Astrocyte (in vitro differentiated cells and primary cell): ENCODE measurements around the gene DYNC1I1. TPM values are rescaled to one million over a fixed set of nuclear protein-coding genes. Genes with fewer than 3 reads are reported as not detected.
A peak's percentile ranks its signal among the peaks of the same experiment; 100 is the strongest.

Experiments used
- DNase-seq: peaks from one replicate; pipeline ENCODE4 v3.0.0-alpha.2; 2010; ENCODE audit warnings: low read depth
- FAIRE-seq: peaks from 2 replicates; lab custom pipeline; 2011; peaks lifted over from hg19 to GRCh38; lab: Jason Lieb, UNC
- H2AFZ ChIP-seq: 2 replicates; pipeline ENCODE4 v1.6.0; 2012; ENCODE audit warnings: low read depth, low read length, inconsistent platforms
- H3K27ac ChIP-seq: 2 replicates; pipeline ENCODE4 v1.5.1; 2011; ENCODE audit warnings: low read depth, low read length, inconsistent platforms
- H3K27me3 ChIP-seq: 2 replicates; pipeline ENCODE4 v1.6.0; 2011; ENCODE audit warnings: low read length, inconsistent platforms; ENCODE audit not compliant: insufficient read depth
- H3K36me3 ChIP-seq: 2 replicates; pipeline ENCODE4 v1.5.1; 2011; ENCODE audit warnings: low read length, inconsistent platforms; ENCODE audit not compliant: insufficient read depth
- H3K4me1 ChIP-seq: 2 replicates; pipeline ENCODE4 v1.5.1; 2011; ENCODE audit warnings: low read length, inconsistent platforms; ENCODE audit not compliant: insufficient read depth
- H3K4me2 ChIP-seq: 2 replicates; pipeline ENCODE4 v1.6.0; 2012; ENCODE audit warnings: low read length, inconsistent platforms
- H3K4me3 ChIP-seq: 2 replicates; pipeline ENCODE4 v1.5.1; 2011; ENCODE audit warnings: low read depth, mild to moderate bottlenecking, low read length, inconsistent platforms; ENCODE audit not compliant: insufficient read depth
- H3K79me2 ChIP-seq: 2 replicates; pipeline ENCODE4 v1.6.0; 2012; ENCODE audit warnings: mild to moderate bottlenecking, low read length, inconsistent platforms; ENCODE audit not compliant: insufficient read depth
- H3K9ac ChIP-seq: 2 replicates; pipeline ENCODE4 v1.6.0; 2012; ENCODE audit warnings: mild to moderate bottlenecking, low read length, inconsistent platforms
- H3K9me3 ChIP-seq: 2 replicates; pipeline ENCODE4 v1.5.1; 2012; ENCODE audit warnings: low read depth, mild to moderate bottlenecking, low read length, inconsistent platforms; ENCODE audit not compliant: insufficient read depth
- H4K20me1 ChIP-seq: 2 replicates; pipeline ENCODE4 v1.6.0; 2012; ENCODE audit warnings: low read length, inconsistent platforms; ENCODE audit not compliant: insufficient read depth
- H3K27ac Mint-ChIP-seq: one replicate; pipeline ENCODE4 v1.8.0; 2021; ENCODE audit warnings: mild to moderate bottlenecking, mixed read lengths; ENCODE audit not compliant: unreplicated experiment
- H3K27me3 Mint-ChIP-seq: one replicate; pipeline ENCODE4 v1.8.0; 2021; ENCODE audit warnings: low read depth, mixed read lengths; ENCODE audit not compliant: unreplicated experiment
- H3K36me3 Mint-ChIP-seq: one replicate; pipeline ENCODE4 v1.8.0; 2021; ENCODE audit warnings: low read depth, mixed read lengths; ENCODE audit not compliant: unreplicated experiment
- H3K4me1 Mint-ChIP-seq: one replicate; pipeline ENCODE4 v1.8.0; 2021; ENCODE audit warnings: low read depth, mixed read lengths; ENCODE audit not compliant: unreplicated experiment
- H3K4me3 Mint-ChIP-seq: one replicate; pipeline ENCODE4 v1.8.0; 2021; ENCODE audit warnings: mild to moderate bottlenecking, moderate library complexity, mixed read lengths; ENCODE audit not compliant: unreplicated experiment
- H3K9me3 Mint-ChIP-seq: one replicate; pipeline ENCODE4 v1.8.0; 2021; ENCODE audit warnings: mild to moderate bottlenecking, mixed read lengths; ENCODE audit not compliant: unreplicated experiment
- EZH2 ChIP-seq: IDR thresholded peaks from 2 replicates; pipeline ENCODE4 v1.6.1; 2012; ENCODE audit warnings: mild to moderate bottlenecking, low read length, inconsistent platforms; ENCODE audit not compliant: insufficient read depth
- total RNA-seq: library from RNA; stranded (reverse); gene quantifications from 2 replicates; pipeline ENCODE4 v1.2.1, GENCODE V29; 2021
- TF ChIP-seq, protein P1 (sequence below): IDR thresholded peaks from 2 replicates; pipeline ENCODE4 v1.5.1; 2011; ENCODE audit warnings: low read depth, mild to moderate bottlenecking, inconsistent platforms, low read length, moderate library complexity; ENCODE audit not compliant: insufficient read depth

The DYNC1I1 gene
- total RNA-seq, 1 donor from 2014 or later: 3.2 TPM

DNA sequence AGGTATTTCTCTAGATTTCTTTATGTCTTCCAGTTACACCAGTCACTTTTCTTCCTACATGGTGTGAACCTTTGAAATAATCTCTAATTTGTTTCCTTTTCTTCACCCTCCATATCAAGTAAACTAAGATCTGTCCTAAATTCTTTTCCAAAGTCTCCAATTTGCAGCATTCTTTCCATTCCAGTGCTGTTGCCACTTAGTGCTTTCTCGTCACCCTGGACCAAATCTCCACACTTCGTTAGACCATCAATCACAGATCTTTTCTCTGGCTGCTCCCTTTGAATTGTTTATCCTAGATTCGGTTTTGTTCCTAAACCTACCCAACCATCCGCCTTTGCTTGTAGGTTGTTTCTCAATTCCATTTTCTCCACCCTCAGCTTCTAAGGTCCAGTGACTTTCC lies 74.7 kb downstream of the DYNC1I1 start:
- H3K36me3 Mint-ChIP-seq: no peaks in the 10 kb centered on the region
- Histone ChIP-seq H3K79me2 (no peaks in the 10 kb centered on the region), H3K9ac (no peak overlapping the region), H3K27me3 (no peaks in the 10 kb centered on the region), H3K9me3 (no peaks in the 10 kb centered on the region), H3K4me3 (no peak overlapping the region), H4K20me1 (no peaks in the 10 kb centered on the region), H3K4me2 (no peak overlapping the region), H3K36me3 (no peaks in the 10 kb centered on the region), H2AFZ (no peak overlapping the region), H3K27ac (no peak overlapping the region), H3K4me1 (no peaks in the 10 kb centered on the region)
- no peak for TF ChIP-seq EZH2
- TF ChIP-seq, protein P1, sequence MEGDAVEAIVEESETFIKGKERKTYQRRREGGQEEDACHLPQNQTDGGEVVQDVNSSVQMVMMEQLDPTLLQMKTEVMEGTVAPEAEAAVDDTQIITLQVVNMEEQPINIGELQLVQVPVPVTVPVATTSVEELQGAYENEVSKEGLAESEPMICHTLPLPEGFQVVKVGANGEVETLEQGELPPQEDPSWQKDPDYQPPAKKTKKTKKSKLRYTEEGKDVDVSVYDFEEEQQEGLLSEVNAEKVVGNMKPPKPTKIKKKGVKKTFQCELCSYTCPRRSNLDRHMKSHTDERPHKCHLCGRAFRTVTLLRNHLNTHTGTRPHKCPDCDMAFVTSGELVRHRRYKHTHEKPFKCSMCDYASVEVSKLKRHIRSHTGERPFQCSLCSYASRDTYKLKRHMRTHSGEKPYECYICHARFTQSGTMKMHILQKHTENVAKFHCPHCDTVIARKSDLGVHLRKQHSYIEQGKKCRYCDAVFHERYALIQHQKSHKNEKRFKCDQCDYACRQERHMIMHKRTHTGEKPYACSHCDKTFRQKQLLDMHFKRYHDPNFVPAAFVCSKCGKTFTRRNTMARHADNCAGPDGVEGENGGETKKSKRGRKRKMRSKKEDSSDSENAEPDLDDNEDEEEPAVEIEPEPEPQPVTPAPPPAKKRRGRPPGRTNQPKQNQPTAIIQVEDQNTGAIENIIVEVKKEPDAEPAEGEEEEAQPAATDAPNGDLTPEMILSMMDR: no peak
- H3K27me3 Mint-ChIP-seq: no peaks in the 10 kb centered on the region
- DNase-seq (no peak), FAIRE-seq (no peak)
- H3K9me3 Mint-ChIP-seq: no peaks in the 10 kb centered on the region
- H3K4me3 Mint-ChIP-seq: no peak overlapping the region
- peaks cover 8% of the 10 kb centered on the region for H3K4me1 Mint-ChIP-seq
- H3K27ac Mint-ChIP-seq: no peak overlapping the region

GRCh38 chr7:95859429-95859828 lies 87.1 kb downstream of the DYNC1I1 start:
- Mint-ChIP-seq H3K4me1 (peaks cover 38% of the 10 kb centered on the region), H3K27ac (peak overlapping the region; percentile 89)
- FAIRE-seq: peak; percentile 76

DNA sequence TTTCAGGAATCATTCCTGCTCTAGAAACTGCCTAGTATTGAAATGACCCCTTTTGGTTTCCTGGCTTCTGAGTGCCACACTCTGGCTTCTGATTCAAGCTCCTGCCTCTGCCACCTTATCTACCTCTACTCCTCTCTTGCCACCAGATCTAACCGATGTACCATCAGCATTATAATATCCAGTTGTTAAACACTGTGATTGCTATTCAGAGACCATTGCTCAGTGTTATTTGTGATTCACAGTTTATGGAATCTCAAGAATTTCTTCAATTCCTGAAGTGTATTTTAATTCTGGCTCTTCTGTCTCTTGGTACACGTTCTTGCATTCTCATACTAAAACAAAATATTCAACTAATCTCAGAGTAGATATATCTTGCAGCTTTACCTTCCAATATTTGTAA lies 88.7 kb downstream of the DYNC1I1 start:
- peak overlapping the region; percentile 59 for H3K4me2 ChIP-seq
- H3K27ac Mint-ChIP-seq: peak overlapping the region; percentile 89
- H3K9ac ChIP-seq: no peak overlapping the region
- no peaks in the 10 kb centered on the region for H3K9me3 ChIP-seq
- peaks cover 40% of the 10 kb centered on the region for H3K4me1 Mint-ChIP-seq
- H2AFZ ChIP-seq: no peak overlapping the region
- DNase-seq (peak; percentile 20), FAIRE-seq (peak; percentile 73)
- no peaks in the 10 kb centered on the region for H3K36me3 ChIP-seq
- H4K20me1 ChIP-seq: no peaks in the 10 kb centered on the region
- H3K9me3 Mint-ChIP-seq: peaks cover 2% of the 10 kb centered on the region
- TF ChIP-seq, protein P1: no peak
- no peak for TF ChIP-seq EZH2
- no peak overlapping the region for H3K27ac ChIP-seq
- H3K27me3 Mint-ChIP-seq: no peaks in the 10 kb centered on the region
- no peak overlapping the region for H3K4me3 Mint-ChIP-seq
- H3K79me2 ChIP-seq: no peaks in the 10 kb centered on the region
- peaks cover 2% of the 10 kb centered on the region for H3K36me3 Mint-ChIP-seq
- no peak overlapping the region for H3K4me3 ChIP-seq
- H3K4me1 ChIP-seq: peaks cover 13% of the 10 kb centered on the region
- H3K27me3 ChIP-seq: no peaks in the 10 kb centered on the region

More at GRCh38 chr7:95859429-95859828, 87.1 kb downstream of the DYNC1I1 start:
- H3K36me3 Mint-ChIP-seq: peaks cover 2% of the 10 kb centered on the region
- H3K27me3 Mint-ChIP-seq: no peaks in the 10 kb centered on the region
- Histone ChIP-seq H3K9me3 (no peaks in the 10 kb centered on the region), H3K36me3 (no peaks in the 10 kb centered on the region), H3K9ac (no peak overlapping the region), H2AFZ (no peak overlapping the region), H3K4me1 (peaks cover 13% of the 10 kb centered on the region), H3K4me3 (no peak overlapping the region), H3K27me3 (no peaks in the 10 kb centered on the region), H4K20me1 (no peaks in the 10 kb centered on the region), H3K79me2 (no peaks in the 10 kb centered on the region), H3K27ac (peak overlapping the region; percentile 19), H3K4me2 (peak overlapping the region; percentile 40)
- peaks cover 2% of the 10 kb centered on the region for H3K9me3 Mint-ChIP-seq
- TF ChIP-seq, protein P1: no peak
- TF ChIP-seq EZH2: no peak
- peak; percentile 80 for DNase-seq
- no peak overlapping the region for H3K4me3 Mint-ChIP-seq
